Activated CD8-positive, alpha-beta memory T cell treated with anti-CD3 and anti-CD28 coated beads for 4 hours (primary cell): ENCODE measurements around the gene SLC35E1.
"Not testable (repeated sequence)": the region's sequence is repeated elsewhere in the genome, so short reads cannot be mapped to it uniquely, and the experiment has no call there.

Experiments
- DNase-seq, 2 donors: peaks; one replicate each; pipeline ENCODE4 v3.0.0-alpha.2; 2020; ENCODE audit warnings: low read depth in 2 of 2

The SLC35E1 gene

DNA sequence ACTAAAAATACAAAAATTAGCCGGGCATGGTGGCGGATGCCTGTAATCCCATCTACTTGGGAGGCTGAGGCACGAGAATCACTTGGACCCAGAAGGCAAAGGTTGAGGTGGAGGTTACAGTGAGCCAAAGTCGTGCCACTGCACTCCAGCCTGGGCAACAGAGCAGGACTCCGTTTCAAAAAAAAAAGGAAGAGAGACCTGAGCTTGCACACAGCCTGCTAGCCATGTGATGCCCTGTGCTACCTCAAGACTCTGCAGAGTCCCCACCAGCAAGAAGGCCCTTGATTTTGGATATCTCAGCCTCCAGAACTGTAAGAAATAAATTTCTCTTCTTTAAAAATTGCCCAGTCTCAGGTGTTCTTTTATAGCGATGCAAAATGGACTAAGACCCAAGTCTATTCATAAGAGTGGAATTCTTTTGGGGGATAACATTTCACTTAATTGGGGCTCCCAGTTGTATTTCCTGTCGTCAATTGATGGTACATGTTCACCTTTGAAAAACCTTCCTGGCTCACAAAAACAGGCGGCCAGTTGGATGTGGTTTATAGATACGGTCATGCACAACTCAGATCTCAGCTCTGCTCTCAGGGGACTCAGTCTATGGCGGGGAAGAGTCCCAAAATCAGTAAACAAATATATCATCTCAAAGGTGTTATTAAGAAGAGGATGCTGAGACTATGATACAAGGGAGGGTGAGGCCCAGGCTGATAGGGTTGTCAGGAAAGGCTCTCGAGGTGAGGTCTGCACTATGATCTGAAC is 27.6 kb downstream of the SLC35E1 start:
- DNase-seq: no peak

DNA sequence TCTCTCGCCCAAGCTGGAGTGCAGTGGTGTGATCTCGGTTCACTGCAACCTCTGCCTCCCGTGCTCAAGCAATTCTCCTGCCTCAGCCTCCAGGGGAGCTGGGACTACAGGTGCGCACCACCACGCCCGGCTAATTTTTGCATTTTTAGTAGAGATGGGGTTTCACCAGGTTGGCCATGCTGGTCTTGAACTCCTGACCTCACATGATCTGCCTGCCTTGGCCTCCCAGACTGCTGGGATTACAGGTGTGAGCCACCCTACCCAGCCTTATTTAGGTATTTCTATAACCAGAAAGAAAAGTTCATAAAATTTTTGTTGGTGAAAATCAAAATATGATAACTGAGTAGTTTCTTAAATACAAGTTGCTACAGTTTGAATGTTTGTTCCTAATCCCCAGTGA is 28.5 kb downstream of the SLC35E1 start:
- DNase-seq: not testable (repeated sequence)

DNA sequence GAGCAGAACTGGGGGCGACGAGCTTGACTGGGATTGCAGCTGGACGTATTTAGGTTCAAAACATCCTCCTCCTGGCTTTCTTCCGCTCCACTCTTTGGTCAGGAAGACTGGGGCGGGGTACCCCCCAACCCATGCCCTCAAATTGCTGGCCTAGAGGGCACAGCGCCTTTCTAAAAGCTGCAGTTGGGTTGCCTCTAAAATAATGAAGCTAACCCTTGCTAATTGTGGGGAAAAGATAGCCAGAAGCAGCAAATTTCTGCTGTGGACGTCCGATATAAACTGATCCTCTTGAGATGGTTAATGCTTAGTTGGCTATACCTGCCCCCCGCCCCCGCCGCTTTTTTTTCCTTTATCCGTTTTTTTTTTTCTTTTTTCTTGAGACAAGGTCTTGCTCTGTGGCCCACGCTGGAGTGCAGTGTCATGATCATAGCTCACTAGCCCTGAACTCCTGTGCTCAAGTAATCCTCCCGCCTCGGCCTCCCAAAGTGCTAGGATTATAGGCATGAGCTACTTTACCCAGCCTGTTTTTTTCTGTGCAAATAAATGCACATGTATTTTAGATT is 29.2 kb downstream of the SLC35E1 start:
- no peak for DNase-seq

DNA sequence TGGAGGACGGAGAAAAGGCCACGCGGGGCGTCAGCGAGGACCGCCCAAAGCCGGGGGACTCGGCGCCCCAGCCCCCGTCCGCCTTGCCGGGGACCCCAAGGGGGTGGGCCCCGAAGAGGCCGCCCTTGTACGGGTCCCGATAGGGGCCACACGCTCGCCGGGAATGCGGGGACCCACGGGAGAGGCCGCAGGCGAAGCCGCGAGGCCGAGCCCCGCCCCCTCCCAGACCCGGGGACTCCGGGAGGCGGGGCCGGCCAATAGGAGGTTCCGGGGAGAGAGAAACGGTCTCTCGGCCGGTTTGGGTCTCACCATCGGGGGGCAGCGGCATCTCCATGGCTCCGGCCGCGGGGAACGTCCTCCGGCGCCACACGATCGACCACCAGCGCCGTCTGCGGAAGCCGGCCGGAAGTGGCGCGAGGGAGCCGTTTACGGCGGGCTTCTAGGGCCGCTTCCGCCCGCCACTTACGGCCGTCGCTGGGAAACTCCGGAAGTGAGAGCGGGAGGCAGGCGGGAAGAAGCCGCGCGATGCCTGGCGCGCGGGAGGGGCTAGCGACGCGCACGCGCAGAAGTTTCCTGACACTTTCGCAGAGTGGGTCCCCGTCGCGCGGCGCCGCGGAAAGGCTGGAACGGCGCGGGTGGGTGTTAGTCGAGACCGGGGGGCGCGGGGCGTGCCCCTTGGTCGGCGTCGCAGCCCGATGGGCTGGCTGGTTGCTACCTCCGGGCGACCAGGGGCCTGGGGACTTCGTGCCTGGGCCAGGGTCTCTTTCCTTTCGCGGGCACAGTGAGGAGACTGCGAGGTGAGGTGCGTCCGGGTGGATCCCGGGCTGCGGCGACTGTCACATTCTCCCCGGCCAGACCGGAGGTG is 29.9 kb downstream of the SLC35E1 start, which contains the start of gene CHERP:
TSS of gene CHERP (minus strand) at position 393 of the 865 bp plus-strand sequence. CDS start at position 334, 59 bp downstream.
- DNase-seq: peak; percentile 87 to 90

DNA sequence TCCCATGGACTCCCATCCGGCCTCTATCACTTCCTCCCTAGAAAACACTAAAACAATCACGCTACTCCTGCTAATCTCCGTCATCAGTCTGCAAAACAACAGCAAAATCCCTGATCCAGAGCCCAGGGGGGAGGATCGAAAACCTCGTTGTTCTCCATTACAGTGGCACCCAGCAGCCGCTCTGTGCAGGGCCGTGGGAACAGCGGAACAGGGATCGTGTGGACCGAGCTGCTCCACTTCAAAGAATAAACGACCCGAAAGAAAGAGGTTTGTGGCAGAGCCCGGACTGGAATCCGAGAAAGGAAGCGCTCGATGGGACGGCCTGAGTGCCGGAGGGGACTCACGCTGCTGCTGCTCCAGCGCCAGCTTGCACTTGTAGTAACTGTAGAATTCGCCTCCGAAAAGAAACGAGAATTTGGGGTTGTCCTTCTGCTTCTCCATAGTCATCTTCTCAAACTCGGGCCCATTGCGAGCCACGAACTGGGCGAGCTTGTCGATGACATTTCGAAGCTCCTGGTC is 30.6 kb downstream of the SLC35E1 start:
- no peak for DNase-seq

DNA sequence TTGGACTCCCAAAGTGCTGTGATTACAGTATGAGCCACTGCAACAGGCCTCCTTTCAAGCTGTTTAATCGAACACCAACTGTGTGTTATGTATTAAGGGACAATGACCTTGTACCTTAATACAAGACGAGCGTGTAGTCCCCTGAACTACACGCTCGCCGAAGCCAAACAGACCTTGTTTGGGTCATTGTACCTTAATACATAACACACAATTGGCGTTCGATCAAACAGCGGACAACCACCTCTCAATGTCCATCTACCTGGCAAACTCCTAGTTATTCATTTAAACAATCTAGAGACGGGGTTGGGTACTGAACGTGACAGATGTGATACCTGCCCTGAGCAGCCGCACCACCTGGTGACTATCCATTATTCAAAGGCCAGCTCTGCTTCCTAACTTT is 31.3 kb downstream of the SLC35E1 start:
- no peak for DNase-seq

DNA sequence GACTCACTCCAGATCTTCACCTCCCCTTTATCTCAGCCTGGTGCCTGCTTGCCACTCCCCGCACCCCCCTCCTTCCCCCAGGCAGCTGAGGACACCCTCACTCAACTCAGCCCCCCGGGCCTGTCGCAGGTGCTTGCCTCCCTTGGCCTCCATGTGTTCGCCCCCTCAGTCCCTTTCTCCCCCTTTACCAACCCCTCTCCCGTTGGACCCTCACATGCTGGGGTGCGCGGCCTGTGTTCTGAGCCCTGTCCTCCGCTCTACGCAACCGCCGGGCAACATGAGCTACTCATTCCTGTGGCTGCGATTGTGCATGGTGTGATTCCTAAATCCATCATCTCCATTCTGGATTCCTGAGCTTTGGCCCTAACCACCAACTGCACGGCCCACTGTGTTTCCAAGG is 35.1 kb downstream of the SLC35E1 start:
- no peak for DNase-seq

DNA sequence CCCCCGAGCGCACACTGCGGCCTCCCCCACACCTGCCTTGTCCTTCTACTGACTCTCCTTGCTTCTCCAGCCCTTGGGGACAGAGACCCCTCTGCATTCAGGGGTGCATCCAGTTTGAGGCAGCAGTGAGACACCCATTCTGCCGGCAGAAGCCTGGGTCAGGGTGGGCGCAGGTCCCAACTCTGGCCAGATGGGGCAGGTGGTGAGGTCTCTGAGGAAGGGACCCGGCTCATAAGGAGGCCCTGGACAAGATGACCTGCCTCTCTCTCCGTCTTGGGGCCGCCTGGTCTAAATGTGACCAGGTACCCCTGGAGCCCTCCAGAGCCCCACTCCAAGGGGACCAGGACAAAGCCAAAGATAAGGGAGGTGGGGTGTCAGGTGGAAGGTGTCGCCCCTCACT is 36.1 kb downstream of the SLC35E1 start:
- DNase-seq: no peak

DNA sequence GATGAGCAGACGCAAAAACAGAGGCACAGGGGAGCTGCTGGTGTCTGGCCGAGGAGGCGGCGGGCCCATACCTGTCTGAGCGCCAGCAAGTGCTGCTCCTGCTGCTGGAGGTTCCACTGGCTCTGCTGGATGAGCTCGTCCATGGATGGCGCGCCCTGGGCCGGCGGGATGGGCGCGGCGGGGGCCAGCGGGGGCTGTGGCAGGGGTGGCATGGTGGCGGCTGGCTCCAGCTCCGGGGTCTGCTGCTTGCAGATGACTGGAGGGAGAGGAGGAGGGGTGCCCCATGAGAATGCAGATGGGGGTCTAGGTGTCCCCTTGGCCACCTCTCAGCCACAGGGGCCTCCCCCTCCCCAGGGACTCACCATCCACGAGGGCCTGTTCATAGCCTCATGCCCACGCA is 36.8 kb downstream of the SLC35E1 start:
- no peak for DNase-seq

DNA sequence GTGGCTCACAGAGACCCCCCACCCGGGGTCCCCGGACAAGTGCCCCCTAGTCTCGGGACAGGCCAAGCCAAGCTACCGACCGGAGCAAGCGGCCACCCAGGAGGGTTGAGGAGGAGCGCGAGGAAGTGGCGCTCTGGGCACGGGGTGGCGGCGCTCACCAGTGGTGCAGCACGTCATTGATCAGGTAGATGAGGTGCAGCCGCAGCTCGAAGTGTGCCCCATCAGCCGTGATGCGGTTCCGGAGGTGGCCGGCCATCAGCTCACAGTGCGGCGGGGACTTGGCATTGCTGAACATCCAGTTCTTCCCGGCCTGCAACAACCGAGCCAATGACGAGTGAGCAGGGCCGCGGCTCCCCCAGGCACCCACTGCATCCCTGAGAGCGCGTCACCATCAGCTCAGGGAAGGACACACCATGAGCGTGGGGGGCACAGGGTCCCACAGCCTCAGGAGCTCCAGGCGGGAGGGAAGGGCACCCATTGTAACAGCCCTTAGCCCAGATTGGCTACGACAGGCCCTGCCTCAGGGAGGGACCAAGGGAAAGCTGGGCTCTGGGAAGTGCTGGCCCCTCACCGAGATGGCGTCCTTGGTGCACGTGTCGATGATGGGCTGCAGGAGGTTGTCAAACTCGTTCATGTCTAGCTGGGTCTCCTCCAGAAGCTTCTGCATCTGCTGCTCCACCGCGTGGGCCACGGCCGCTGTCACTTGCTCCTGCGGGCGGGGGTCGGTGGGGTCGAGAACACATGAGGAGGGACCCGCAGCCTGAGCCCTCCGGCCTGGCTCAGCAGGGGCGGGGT is 39.6 kb downstream of the SLC35E1 start:
- DNase-seq: no peak

DNA sequence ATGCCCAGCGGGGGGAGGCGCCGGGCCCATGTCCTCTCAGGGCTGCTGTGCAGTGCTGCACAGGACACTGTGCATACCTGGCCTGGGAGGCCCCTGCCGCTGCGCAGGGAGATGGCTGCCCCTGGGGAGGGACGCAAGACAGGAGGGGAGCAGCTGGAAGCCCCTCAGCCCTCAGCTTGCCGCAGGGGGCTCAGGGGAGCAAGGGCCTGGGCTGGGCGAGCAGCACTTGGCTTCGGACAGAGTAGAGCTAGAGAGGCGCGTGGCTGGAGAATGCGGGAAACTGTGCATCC is 40.9 kb downstream of the SLC35E1 start:
- DNase-seq: no peak

DNA sequence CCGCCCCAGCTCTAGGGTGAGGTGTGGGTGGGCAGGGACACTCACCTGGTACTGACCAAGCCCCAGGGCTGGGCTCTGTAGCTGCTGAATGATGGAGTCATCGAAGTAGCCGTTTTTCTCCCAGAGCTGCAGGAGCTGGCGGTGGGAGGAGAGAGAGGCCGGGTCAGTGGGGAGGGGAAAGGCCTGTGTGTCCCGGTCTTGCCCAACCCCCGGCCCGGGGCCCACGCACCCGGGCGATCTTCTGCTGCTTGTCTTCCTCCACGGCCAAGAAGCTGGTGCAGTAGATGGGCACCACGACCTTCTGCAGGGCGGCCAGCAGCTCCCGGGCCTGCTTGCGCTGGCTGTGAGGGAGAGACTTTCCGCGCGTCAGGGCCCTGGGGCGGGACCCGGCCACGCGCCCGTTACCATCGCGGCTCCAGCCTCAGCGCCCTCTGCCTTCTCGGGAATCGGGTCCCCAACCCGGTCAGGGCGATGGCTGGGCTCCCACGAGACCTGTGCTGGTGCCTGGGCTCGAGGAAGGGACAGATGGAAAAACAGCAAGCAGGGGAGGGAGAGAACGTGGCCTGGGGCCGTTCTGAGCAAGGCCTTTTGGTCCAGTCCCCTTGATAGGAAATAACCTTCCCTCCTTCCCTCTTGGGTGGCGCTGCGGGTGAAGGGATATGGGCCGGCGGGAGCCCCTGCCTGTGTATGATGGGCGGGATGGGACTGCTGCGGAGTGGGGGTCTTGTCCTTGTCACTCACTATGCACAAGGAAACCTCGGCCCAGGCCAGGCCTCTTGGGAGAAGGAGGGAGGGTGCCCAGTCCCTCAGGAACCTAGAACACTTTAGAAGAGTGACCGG is 41.5 kb downstream of the SLC35E1 start:
- DNase-seq: no peak

DNA sequence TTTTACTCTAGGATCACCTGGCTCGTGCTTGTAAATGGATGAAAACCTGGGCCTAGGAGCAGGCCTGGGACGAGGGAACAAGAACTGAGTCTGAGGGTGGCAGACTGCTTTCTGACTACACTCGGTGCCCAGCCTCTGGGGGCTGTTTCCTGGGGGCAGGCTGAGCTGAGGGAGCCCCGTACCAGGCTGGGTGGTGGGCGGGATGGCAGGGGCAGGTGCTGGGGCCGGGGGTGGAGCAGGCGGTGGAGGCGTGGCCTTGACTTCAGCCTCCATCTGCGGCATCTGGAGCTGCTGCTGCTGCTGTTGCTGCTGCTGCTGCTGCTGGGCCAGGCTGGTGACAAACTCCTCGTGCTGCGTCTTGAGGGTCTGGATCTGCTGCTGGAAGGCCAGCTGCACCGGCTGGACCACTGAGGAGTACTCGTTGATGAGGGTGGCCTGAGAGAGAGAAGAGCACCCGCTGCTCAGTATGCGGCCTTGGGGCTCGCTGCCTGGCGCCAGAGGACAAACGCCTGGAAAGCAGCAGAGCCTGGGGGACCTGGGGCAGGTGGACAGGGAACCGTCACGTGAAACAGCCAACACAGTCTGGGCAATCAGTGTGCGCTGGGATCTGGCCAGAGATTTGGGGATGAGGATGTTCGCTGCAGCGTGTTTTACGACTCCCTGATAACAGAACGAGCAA is 42.6 kb downstream of the SLC35E1 start:
- no peak for DNase-seq

DNA sequence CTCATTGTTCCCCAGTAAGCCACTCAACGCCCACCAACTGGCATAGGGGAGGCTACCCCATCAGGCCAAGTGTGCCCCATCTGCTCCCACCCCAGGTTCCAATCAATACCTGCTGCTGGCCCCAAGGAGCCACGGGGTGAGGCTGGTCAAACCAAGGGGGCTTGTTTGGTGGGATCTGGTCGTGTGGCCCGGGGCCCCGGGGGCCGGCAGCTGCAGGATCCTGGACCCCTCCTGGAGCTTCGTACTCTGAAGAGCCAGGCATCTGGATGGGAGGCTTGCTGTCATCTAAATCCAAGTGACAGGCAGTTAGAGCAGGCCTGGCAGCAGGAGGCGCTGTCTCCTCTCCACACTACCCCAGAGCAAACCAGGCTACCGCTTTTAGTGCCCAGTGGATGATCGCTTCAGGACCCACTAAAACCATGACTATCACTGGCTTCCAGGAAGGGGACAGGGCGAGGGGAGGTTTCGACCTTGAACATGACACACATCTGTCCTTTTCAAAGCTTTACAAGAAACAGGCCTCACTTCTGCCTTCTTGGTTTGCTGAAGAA is 44.2 kb downstream of the SLC35E1 start:
- DNase-seq: no peak

DNA sequence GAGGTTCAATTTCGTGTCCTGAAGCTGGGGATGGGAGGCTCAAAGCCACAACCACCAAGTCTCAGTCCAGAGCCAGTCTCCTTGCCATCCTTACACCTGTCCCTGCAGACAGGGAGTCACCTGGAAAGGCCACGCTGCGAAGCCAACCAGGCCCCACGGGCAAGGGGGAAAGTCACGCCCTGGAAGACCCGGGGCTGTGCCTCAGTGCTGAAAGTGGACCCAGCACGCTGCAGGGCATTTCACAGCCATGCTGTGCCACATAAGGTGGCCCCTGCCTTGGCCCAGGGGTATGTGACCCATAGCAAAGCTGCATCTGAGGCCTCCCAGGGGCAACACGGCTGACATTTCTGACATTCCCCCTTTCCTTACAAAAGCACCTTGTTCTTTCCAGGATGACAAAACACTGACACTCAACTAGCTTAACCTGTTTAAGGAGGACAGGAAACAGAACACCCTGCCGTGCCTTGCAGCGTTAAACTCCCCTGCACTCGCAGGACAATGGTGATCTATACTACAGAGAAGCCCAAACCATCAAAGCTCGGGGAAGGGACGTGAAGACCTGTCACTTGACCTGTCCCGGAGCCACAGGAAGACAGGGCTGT is 44.8 kb downstream of the SLC35E1 start:
- no peak for DNase-seq

DNA sequence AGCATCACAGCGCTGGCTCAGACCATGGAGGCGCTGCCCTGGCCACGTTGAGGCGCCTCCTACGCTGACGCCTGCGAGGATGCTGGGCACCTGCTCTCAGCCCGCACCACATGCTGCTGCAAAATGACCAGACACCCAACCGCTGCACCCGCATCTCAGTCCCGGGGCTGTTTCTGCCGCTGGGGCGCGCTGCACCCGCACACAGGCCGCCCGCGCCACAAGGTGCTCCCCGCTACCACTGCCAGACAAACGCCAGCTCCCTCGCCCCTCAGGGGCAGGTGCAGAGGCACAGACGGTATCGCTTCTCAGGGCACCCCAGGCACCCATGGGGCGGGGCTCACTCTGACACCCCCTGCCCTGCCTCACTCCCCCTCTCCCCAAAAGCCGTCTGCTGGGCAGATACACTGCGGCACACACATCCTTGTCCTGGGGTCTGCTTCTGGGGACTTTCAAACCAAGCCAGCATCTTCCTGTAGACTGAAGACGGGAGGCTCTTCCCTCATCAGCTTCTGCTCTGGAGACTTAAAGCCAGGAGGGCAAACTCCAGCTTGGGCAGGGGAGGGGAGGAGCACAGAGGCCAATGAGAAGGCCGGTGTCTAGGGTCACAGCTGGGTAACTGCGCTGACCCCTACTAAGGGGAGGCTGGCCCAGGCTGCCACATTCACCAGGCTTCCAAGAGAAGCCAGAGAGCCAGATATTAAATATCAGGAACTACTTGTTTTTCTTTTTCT is 46.3 kb downstream of the SLC35E1 start:
- DNase-seq: no peak

DNA sequence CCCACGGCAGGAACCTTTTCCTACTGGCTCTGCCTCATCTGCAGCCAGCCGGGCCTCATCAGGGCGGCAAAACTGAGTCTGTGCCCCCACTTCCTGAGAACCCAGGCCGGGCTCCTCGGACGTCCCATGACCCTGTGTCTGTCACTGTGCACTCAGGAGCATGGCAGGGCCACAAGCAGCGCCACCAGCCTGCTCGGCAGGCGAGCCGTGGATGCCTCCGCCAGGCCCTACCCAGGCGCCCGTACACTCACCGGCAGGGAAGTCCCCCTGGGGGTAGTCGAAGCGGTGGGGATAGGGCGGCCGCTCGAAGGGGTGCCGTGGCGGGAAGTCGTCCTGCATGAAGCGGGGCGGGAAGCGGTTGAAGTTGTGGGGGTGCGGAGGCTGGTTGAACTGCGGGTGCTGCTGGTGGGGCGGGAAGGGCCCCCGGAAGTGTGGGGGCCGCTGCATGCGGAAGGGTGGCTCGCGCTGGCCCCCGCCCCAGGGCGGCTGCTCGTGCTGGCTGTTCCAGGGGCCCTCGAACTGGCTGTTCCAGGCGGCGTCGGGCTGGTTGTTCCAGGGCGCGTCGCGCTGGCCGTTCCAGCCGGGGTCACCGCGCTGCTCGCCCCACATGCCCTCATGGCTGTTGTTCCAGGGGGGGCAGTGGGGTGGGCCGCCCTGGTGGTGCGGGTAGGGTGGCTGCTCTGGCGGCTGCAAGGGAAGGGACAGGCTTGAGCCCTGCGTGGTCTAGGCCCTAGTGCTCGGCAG is 47.1 kb downstream of the SLC35E1 start:
- DNase-seq: no peak
